GM18505 (cell line): ENCODE data around the gene CCBE1.
"Not testable (repeated sequence)": the region's sequence is repeated elsewhere in the genome, so short reads cannot be mapped to it uniquely, and the experiment has no call there.

ENCODE experiments used
- ATAC-seq: cut with Tn5 transposase; IDR thresholded peaks from one replicate; pipeline ENCODE4 v1.9.1; 2021; ENCODE audit not compliant: unreplicated experiment
- POLR2A ChIP-seq: IDR thresholded peaks from 4 replicates; pipeline ENCODE4 v1.6.1; 2011; ENCODE audit warnings: borderline replicate concordance; ENCODE audit not compliant: insufficient read depth, insufficient read length; ENCODE audit errors: extremely low read depth

CCBE1 gene

DNA sequence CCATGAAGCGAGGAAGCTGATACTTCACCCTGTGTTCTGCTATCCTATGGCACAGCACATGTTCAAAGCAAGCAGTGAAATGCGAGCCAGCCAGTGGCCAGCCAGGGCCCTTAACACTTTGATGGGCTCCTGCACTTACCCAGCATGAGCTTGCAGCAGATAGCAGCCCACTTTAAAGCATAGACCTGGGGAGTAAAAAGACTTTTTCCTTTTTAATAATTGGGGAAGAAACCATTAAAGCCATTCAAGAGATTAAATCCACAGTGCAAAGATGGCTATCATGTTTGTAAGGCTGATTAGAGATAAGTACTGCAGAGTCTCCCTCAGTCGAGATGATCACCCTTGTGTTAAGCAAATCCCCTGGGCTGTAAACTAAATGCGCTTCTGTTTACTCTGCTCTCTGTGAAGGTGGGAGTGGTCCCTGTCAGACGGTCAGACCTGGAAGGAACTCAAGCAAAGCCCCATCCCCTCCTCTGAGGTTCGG is 15.7 kb downstream of the CCBE1 start:
- no peak for TF ChIP-seq POLR2A
- no peak for ATAC-seq

DNA sequence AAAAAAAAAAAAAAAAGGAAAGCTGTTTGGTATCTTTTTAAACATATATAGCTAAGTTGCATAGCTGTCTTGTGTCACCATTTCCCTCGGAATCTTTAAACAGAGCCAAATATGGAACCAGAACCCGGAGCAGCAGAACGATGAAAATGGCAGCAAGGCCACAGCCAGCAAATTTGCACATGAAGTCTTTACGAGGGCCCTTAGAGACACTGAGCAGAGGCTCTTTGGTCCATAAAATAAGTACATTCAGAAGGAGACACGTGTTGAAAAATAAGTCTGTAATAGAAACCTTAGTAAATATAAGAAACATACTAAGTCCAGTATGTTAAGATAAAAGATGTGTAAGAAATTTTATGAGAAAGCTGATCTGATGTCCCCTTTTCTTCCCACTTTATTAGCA is 16.2 kb downstream of the CCBE1 start:
- no peak for ATAC-seq
- TF ChIP-seq POLR2A, result no peak

DNA sequence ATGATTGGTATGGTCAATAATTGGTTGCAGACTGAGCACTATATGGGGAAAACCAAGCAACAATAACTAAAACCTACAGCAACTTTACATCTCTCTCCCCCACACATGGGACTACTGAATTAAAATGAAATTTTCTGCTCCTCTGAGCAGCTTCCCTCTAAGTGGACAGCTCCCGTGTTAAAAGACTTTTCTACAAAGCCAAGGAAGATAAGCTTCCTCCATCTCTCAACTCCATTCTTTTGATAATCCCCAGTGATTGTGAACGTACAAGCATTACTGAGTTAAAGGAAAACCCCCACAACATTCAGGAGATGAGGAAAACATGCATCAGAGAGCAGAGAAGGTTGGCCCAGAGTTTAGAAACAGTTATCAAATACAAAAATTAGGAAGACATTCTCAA is 21.9 kb downstream of the CCBE1 start:
- ATAC-seq, result no peak
- no peak for TF ChIP-seq POLR2A

- ATAC-seq, result no peak
- TF ChIP-seq POLR2A, result no peak
Observed at GRCh38 chr18:59674903-59675270, 22.3 kb downstream of the CCBE1 start.

DNA sequence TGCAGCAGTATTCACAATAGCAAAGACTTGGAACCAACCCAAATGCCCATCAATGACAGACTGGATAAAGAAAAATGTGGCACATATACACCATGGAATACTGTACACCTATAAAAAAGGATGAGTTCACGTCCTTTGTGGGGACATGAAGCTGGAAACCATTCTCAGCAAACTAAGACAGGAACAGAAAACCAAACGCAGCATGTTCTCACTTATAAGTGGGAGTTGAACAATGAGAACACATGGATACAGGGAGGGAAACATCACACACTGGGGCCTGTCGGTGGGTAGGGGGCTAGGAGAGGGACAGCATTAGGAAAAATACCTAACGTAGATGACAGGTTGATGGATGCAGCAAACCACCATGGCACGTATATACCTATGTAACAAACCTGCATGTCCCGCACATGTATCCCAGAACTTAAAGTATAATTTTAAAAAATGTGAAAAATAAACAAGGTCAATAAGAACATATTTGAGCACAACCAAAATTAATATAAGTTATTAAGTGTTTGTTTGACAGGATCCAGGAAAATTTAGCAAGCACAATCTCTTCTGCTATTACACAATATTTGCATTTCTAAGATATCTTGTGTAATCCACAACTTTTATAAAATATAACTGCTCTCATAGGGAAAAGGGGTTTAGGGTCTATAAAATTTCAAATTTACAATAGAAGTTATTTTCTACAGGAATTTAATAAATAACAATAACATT is 22.9 kb downstream of the CCBE1 start:
- no peak for ATAC-seq
- TF ChIP-seq POLR2A, result no peak

- TF ChIP-seq POLR2A, result no peak
- ATAC-seq, result no peak
Observed at GRCh38 chr18:59672235-59672711, 24.9 kb downstream of the CCBE1 start.

DNA sequence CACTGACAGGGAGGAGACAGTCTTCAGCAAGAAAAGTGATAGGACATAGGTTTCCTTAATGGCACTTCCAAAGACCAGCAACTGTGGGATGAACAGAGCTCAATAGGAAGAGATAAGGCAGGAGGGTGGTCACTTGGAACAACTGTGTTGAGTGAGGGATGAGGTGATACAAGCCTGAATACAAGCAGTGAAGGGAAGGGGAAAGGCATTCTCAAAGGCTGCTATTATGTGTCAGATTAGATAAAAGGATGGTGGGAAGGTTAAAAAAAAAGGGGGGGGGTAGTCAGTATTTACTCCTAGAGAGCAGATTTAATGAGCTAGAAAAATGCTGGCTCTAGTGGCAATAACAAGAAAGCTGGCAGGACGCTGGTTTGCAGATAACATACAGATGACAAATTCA is 25.7 kb downstream of the CCBE1 start:
- TF ChIP-seq POLR2A, result no peak
- ATAC-seq, result no peak

GRCh38 chr18:59669872-59670657 is 27.2 kb downstream of the CCBE1 start:
- no peak for TF ChIP-seq POLR2A
- ATAC-seq, result no peak

DNA sequence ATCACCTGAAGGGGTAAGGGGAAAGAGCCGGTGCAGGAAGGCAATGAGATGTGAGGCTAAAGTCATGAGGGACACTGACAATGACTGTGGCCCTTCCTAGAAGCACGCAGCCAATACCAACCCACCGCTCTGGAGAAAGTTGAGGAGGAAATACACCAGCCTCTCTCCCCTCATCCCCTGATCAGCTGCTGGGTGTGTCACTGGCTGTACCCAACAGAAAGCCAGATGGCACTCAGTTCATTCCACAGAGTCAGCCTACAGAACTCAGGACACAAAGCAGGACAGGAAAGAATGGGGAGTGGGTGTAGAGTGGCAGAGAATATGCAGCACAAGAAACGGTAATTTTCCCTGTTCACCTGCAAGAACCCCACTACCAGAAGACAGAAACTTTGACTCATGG is 29.7 kb downstream of the CCBE1 start:
- ATAC-seq, result no peak
- no peak for TF ChIP-seq POLR2A

DNA sequence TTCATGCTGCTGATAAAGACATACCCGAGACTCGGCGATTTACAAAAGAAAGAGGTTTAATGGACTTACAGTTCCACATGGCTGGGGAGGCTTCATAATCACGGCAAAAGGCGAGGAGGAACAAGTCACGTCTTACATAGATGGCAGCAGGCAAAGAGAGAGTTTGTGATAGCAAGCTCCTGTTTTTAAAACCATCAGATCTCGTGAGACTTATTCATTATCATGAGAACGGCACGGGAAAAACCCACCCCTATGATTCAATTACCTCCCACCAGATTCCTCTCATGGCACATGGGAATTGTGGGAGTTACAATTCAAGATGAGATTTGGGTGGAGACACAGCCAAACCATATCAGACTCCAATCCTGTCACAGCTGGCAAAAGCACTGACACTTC is 31.2 kb downstream of the CCBE1 start:
- not testable (repeated sequence) for ATAC-seq

- ATAC-seq, result no peak
Observed at GRCh38 chr18:59665057-59666006, 31.9 kb downstream of the CCBE1 start.

GRCh38 chr18:59664329-59664728 is 32.9 kb downstream of the CCBE1 start:
- no peak for ATAC-seq
- TF ChIP-seq POLR2A, result no peak

More at GRCh38 chr18:59665057-59666006, 31.9 kb downstream of the CCBE1 start:
- TF ChIP-seq POLR2A, result no peak

GRCh38 chr18:59663096-59663495 is 34.1 kb downstream of the CCBE1 start:
- ATAC-seq, result no peak
- TF ChIP-seq POLR2A, result no peak

DNA sequence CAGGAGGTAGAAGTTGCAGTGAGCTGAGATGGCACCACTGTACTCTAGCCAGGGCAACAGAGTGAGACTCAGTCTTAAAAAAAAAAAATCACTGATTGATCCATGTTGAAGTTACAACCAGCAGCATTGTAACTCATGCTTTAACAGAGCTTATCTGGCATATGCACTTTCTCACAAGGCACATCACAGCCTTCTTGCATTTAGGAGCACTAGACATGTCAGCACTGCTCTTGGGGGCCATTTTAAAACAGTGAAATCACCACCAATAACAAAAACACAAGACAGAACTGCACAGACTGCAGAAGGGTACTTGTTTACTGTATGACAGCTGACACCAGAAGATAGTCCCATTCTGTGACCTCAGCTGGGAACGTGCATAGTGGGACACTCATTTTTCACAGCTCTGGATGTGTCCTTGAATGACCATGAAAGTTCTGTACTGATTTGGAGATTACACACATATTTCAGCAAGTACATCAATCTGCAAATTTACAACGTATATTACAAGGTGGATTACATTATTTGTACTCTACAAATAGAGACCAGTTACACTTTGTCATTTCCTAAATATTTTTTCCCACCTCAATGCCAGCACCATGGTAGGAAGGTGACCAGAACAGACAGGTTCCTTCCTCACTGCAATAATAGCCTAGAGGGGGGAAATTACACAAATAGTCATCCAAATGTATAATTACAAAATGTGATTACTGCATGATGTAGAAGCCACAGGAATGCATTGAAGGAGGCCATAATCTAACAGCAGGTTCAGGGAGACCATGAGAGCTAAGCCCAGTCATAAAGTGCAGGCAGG is 35.1 kb downstream of the CCBE1 start:
- TF ChIP-seq POLR2A, result no peak
- no peak for ATAC-seq
